GM10248 (cell line): ENCODE results near the gene CXCL5.

ENCODE experiments used
- CTCF ChIA-PET: fragments of 300-600 bp; sonication (Branson Sonifier 250); formaldehyde crosslinking; extraction: SDS; loops from one replicate; lab custom pipeline; 2021; ENCODE audit warnings: antibody characterized with exemption; lab: Yijun Ruan, JAX
- POLR2A ChIA-PET: fragments of 350-650 bp; sonication (Branson Sonifier 250); formaldehyde crosslinking; extraction: SDS; loops from one replicate; lab custom pipeline; 2020; ENCODE audit warnings: antibody characterized with exemption; lab: Yijun Ruan, JAX
- DNase-seq: peaks from one replicate; pipeline ENCODE4 v3.0.0; 2012; ENCODE audit errors: extremely low spot score
- TF ChIP-seq, protein P1 (sequence below): IDR thresholded peaks from 2 replicates; pipeline ENCODE4 v1.5.1; 2012; ENCODE audit warnings: mild to moderate bottlenecking, low read depth; ENCODE audit errors: extremely low read depth, missing control alignments, control extremely low read depth

The CXCL5 gene

DNA sequence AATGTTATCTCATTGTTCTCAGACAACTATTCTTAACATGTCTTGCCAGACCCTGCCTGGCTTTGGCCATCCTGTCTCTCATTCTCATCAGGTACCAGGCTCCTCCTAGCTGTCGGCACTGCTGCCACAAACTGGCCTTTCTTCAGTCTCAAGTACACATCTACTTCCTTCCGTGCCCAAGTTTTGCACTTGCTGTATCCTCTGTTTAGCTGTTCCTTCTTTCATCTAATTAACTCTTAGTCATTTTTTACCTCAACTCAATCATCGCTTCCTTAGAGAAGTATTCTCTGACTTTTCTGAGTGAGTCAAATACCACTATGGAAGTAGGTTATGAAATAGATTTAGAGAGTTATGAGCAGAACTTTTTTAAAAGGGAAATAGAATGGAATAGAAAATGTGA lies 20.3 kb upstream of the CXCL5 start:
- CTCF ChIA-PET = interaction anchor here (1.0 to 1.7 kb wide), 2 partner anchors 10 to 29 kb away, joined by 3 to 5 read pairs; no protein-coding TSS in a partner anchor
- POLR2A ChIA-PET = no interaction called here
- DNase-seq = no peak
- TF ChIP-seq, protein P1, sequence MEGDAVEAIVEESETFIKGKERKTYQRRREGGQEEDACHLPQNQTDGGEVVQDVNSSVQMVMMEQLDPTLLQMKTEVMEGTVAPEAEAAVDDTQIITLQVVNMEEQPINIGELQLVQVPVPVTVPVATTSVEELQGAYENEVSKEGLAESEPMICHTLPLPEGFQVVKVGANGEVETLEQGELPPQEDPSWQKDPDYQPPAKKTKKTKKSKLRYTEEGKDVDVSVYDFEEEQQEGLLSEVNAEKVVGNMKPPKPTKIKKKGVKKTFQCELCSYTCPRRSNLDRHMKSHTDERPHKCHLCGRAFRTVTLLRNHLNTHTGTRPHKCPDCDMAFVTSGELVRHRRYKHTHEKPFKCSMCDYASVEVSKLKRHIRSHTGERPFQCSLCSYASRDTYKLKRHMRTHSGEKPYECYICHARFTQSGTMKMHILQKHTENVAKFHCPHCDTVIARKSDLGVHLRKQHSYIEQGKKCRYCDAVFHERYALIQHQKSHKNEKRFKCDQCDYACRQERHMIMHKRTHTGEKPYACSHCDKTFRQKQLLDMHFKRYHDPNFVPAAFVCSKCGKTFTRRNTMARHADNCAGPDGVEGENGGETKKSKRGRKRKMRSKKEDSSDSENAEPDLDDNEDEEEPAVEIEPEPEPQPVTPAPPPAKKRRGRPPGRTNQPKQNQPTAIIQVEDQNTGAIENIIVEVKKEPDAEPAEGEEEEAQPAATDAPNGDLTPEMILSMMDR = no peak

DNA sequence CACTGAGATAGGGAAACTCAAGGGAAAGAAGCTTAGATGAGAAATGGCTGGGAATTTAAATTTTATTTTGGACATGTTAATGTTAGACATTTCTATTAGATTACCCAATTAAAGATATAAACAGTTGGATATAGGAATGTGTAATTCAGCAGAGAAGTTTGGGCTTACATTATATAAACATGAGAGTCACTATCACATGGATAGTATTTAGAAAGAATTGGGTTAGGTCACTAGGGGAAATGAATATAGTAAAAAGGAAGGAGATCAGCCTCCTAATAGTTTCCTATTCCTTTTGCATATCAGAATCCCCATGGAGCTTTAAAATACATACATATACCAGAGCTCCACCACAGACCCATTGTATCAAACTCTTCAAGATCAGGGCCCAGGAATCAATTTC lies 19.6 kb upstream of the CXCL5 start:
- ChIA-PET POLR2A (no interaction called here), CTCF (interaction anchor here (1.0 to 1.7 kb wide), 3 partner anchors 10 to 28 kb away, joined by 3 to 5 read pairs (median 3); no protein-coding TSS in a partner anchor)
- no peak for DNase-seq
- TF ChIP-seq, protein P1 = no peak

DNA sequence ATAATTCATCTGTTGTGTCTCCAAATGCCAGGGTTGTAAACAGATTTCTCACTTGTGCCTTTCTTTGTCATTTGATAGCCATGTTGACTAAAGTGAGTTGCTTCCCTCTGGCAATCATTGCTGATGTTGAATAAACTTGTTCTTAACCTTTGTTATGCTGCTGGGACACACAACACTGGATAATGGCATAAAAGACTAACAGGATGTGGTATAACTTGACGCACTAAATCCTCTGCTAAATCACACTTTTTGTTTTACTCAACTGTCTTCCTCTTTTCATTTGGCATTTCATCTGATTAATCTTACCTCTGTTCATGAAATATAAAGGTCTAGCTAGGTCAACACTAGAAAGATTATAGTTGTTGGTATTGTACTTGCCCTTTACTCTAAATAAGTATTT lies 17.6 kb upstream of the CXCL5 start:
- CTCF ChIA-PET = interaction anchor here (1.3 to 1.5 kb wide), 2 partner anchors 9 to 10 kb away, joined by 4 to 6 read pairs; no protein-coding TSS in a partner anchor
- DNase-seq = no peak
- TF ChIP-seq, protein P1 = no peak
- POLR2A ChIA-PET = no interaction called here

GRCh38 chr4:74015126-74015780 lies 16.8 kb upstream of the CXCL5 start:
- TF ChIP-seq, protein P1 = no peak
- ChIA-PET CTCF (interaction anchor here (0.9 to 1.5 kb wide), 2 partner anchors 8 to 24 kb away, joined by 3 to 6 read pairs; no protein-coding TSS in a partner anchor), POLR2A (no interaction called here)
- DNase-seq = no peak

DNA sequence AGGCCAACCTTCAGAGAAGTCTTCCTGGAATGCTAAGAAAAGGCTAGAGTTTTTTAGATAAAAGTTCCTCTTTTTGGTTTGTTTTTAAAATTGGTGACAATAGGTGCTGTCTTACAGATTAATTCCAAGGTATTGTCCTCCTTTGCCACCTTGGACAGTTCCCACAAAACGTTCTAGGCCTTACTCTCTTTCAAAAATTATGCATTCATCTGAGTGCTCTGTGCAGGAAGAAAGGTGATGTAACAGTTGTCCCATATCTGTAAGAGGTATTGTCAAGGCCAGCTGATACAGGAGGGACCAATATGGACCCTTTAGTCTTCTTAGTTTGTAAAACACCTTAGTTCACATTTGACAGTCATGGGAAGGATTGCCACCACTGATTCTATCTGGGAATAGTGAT lies 15.9 kb upstream of the CXCL5 start:
- ChIA-PET POLR2A (no interaction called here), CTCF (no interaction called here)

GRCh38 chr4:74013264-74013663 lies 14.8 kb upstream of the CXCL5 start:
- no peak for DNase-seq
- CTCF ChIA-PET = no interaction called here
- POLR2A ChIA-PET = no interaction called here
- TF ChIP-seq, protein P1 = no peak

More for the DNA sequence above, 15.9 kb upstream of the CXCL5 start:
- TF ChIP-seq, protein P1 = no peak
- DNase-seq = no peak
